ENCODE data around the gene PPTC7. TPM values are rescaled to one million over a fixed set of nuclear protein-coding genes. Genes with fewer than 3 reads are reported as not detected.

Gene PPTC7
- total RNA-seq, 2 experiments from 2014 or later, result 53.8 to 54.8 TPM

GRCh38 chr12:110592078-110592477 lies 9.0 kb upstream of the PPTC7 start:
- H3K27me3 ChIP-seq (ENCODE audit: control insufficient read depth in 1 of 2, insufficient read depth in 2 of 2, low read length in 2 of 2), result no peaks in the 10 kb centered on the region
- no peak overlapping the region for H3K4me3 ChIP-seq (ENCODE audit: low read length)
- Mint-ChIP-seq H3K4me1 (ENCODE audit: low read depth) (peaks cover 25% of the 10 kb centered on the region), H3K27ac (peak overlapping the region; percentile 96), H3K9me3 (peaks cover 2% of the 10 kb centered on the region), H3K27me3 (no peaks in the 10 kb centered on the region), H3K36me3 (ENCODE audit: low read depth) (no peaks in the 10 kb centered on the region), H3K4me3 (no peak overlapping the region)
- intact Hi-C loops (cut with DNase I, micrococcal nuclease), result no loop called here
- H3K4me1 ChIP-seq (ENCODE audit: insufficient read depth, low read length), result peaks cover 20% of the 10 kb centered on the region
- H3K27ac ChIP-seq (ENCODE audit: low read depth in 1 of 2, low read length in 2 of 2), result peak overlapping the region in 1 of 2 donors; percentile 68
- no peak for TF ChIP-seq CTCF (IDR thresholded peaks at IDR 0.05)
- POLR2A ChIA-PET, result interaction anchor here (1.0 to 2.0 kb wide), 3 partner anchors 13 to 124 kb away, joined by 3 to 8 read pairs (median 6); partner anchors contain the start of genes FAM216A and GPN3
- no peaks in the 10 kb centered on the region for H3K36me3 ChIP-seq (ENCODE audit: insufficient read depth, low read length)
- ATAC-seq (ENCODE audit: poor library complexity) (no peak), DNase-seq (no peak)
- CTCF ChIA-PET, result interaction anchor here (1.2 to 3.3 kb wide), 3 partner anchors 9 to 40 kb away, joined by 3 to 16 read pairs (median 12); no protein-coding TSS in a partner anchor
- no peaks in the 10 kb centered on the region for H3K9me3 ChIP-seq (ENCODE audit: control insufficient read depth in 1 of 2, insufficient read depth in 1 of 2, low read length in 2 of 2)

GRCh38 chr12:110591451-110592051 lies 8.4 kb upstream of the PPTC7 start:
- H3K27ac ChIP-seq (ENCODE audit: low read depth in 1 of 2, low read length in 2 of 2), result peak overlapping the region; percentile 68 to 82
- intact Hi-C loops (cut with DNase I, micrococcal nuclease), result no loop called here

GRCh38 chr12:110590806-110591326 lies 7.7 kb upstream of the PPTC7 start:
- peak in 3 of 14 experiments; percentile 85 to 87 (median 86) for DNase-seq
- Mint-ChIP-seq H3K4me3 (peak overlapping the region; percentile 73), H3K36me3 (ENCODE audit: low read depth) (no peaks in the 10 kb centered on the region), H3K4me1 (ENCODE audit: low read depth) (peaks cover 28% of the 10 kb centered on the region), H3K27ac (peak overlapping the region; percentile 96), H3K27me3 (no peaks in the 10 kb centered on the region), H3K9me3 (peaks cover 2% of the 10 kb centered on the region)
- intact Hi-C loops (cut with DNase I, micrococcal nuclease), result no loop called here
- Histone ChIP-seq H3K4me3 (ENCODE audit: low read length) (no peak overlapping the region), H3K27me3 (ENCODE audit: control insufficient read depth in 1 of 2, insufficient read depth in 2 of 2, low read length in 2 of 2) (no peaks in the 10 kb centered on the region), H3K36me3 (ENCODE audit: insufficient read depth, low read length) (no peaks in the 10 kb centered on the region), H3K9me3 (ENCODE audit: control insufficient read depth in 1 of 2, insufficient read depth in 1 of 2, low read length in 2 of 2) (no peaks in the 10 kb centered on the region), H3K4me1 (ENCODE audit: insufficient read depth, low read length) (peaks cover 27% of the 10 kb centered on the region), H3K27ac (ENCODE audit: low read depth in 1 of 2, low read length in 2 of 2) (peak overlapping the region; percentile 68 to 82)
- no peak for TF ChIP-seq CTCF (IDR thresholded peaks at IDR 0.05)
- POLR2A ChIA-PET, result interaction anchor here (1.0 to 1.7 kb wide), 5 partner anchors 19 to 123 kb away, joined by 3 to 8 read pairs (median 6); partner anchors contain the start of genes FAM216A, GPN3, RAD9B and TCTN1
- peak; percentile 91 for ATAC-seq (ENCODE audit: poor library complexity)
- CTCF ChIA-PET, result interaction anchor here (1.0 to 2.5 kb wide), 5 partner anchors 10 to 141 kb away, joined by 3 to 12 read pairs (median 7); partner anchors contain the start of genes ARPC3 and FAM216A

More at GRCh38 chr12:110591451-110592051, 8.4 kb upstream of the PPTC7 start:
- DNase-seq, result peak in 1 of 14 experiments; percentile 19
- CTCF ChIA-PET, result interaction anchor here (0.6 to 2.5 kb wide), 5 partner anchors 10 to 142 kb away, joined by 3 to 12 read pairs (median 3); partner anchors contain the start of gene ARPC3
- peaks cover 20% of the 10 kb centered on the region for H3K4me1 ChIP-seq (ENCODE audit: insufficient read depth, low read length)
- no peaks in the 10 kb centered on the region for H3K27me3 Mint-ChIP-seq
- H3K27me3 ChIP-seq (ENCODE audit: control insufficient read depth in 1 of 2, insufficient read depth in 2 of 2, low read length in 2 of 2), result no peaks in the 10 kb centered on the region
- H3K9me3 ChIP-seq (ENCODE audit: control insufficient read depth in 1 of 2, insufficient read depth in 1 of 2, low read length in 2 of 2), result no peaks in the 10 kb centered on the region
- peaks cover 2% of the 10 kb centered on the region for H3K9me3 Mint-ChIP-seq
- TF ChIP-seq CTCF (IDR thresholded peaks at IDR 0.05), result no peak
- H3K36me3 ChIP-seq (ENCODE audit: insufficient read depth, low read length), result no peaks in the 10 kb centered on the region
- H3K4me3 ChIP-seq (ENCODE audit: low read length), result no peak overlapping the region
- POLR2A ChIA-PET, result interaction anchor here (1.0 to 2.0 kb wide), 7 partner anchors 12 to 123 kb away, joined by 3 to 8 read pairs (median 6); partner anchors contain the start of genes FAM216A, GPN3, RAD9B and TCTN1
- no peak overlapping the region for H3K4me3 Mint-ChIP-seq
- peak overlapping the region; percentile 96 for H3K27ac Mint-ChIP-seq
- H3K4me1 Mint-ChIP-seq (ENCODE audit: low read depth), result peaks cover 25% of the 10 kb centered on the region
- H3K36me3 Mint-ChIP-seq (ENCODE audit: low read depth), result no peaks in the 10 kb centered on the region
- no peak for ATAC-seq (ENCODE audit: poor library complexity)

Data from CD4-positive, alpha-beta T cell (primary cell).